Fibroblast of mammary gland (primary cell): ENCODE results near the gene NLRP5.

Experiments used
- DNase-seq: peaks from one replicate; pipeline ENCODE4 v3.0.0-alpha.2; 2010; ENCODE audit warnings: low read depth
- H3K4me3 ChIP-seq: 2 replicates; pipeline ENCODE4 v1.5.1; 2011; ENCODE audit warnings: low read depth, mild to moderate bottlenecking, low read length, moderate library complexity; ENCODE audit not compliant: control insufficient read depth
- TF ChIP-seq, protein P1 (sequence below): conservative IDR thresholded peaks from 2 replicates; pipeline ENCODE4 v1.5.1; 2011; ENCODE audit warnings: low read depth, low read length, inconsistent platforms; ENCODE audit not compliant: control insufficient read depth, insufficient read depth

The NLRP5 gene

DNA sequence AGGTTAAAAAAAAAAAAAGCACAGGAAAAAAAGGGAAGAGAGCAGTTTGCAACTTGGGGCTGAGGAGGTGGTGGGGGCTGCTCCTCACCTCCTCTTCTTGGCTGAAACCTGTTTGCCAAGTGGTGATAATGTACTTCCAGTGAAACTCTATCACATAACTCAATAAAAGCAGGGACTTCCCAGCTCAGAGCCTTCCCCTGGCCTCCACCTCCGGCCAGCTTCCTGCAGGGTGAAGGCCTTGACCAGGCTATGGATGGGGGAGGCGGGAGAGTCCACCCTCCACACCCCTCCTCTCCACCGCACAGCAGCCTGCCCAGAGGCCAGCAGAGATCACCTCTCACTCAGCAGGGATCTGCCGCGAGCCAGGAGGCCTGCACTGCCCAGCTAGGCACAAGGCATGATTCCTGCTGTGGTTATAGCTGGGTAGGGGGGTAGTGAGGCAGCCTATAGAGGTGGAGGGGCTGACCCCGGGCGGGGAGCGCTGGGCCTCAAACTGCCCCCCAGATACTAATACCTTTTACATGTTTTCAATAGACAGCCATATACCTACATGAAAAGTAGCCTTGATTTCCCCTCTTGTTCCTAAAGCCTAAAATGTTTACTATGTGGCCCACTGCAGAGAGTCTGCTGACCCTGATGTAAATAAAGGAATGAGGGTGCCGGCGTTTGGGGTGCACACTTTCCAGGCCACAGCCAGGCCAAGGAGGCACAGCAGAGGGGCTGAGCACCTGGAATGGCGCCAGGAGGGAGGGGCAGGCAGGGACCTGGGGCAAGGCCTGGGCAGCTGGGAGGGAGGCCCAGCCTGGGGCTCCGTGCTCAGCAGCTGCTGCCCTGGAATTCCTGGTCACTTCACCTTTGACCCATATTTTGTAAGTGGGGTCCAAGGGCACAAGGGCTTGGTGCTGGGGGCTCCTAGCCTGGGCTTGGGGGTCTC is 124.2 kb downstream of the NLRP5 start:
- TF ChIP-seq, protein P1, sequence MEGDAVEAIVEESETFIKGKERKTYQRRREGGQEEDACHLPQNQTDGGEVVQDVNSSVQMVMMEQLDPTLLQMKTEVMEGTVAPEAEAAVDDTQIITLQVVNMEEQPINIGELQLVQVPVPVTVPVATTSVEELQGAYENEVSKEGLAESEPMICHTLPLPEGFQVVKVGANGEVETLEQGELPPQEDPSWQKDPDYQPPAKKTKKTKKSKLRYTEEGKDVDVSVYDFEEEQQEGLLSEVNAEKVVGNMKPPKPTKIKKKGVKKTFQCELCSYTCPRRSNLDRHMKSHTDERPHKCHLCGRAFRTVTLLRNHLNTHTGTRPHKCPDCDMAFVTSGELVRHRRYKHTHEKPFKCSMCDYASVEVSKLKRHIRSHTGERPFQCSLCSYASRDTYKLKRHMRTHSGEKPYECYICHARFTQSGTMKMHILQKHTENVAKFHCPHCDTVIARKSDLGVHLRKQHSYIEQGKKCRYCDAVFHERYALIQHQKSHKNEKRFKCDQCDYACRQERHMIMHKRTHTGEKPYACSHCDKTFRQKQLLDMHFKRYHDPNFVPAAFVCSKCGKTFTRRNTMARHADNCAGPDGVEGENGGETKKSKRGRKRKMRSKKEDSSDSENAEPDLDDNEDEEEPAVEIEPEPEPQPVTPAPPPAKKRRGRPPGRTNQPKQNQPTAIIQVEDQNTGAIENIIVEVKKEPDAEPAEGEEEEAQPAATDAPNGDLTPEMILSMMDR, result no peak
- no peak overlapping the region for H3K4me3 ChIP-seq
- peak; percentile 59 for DNase-seq
